ENCODE results near the gene NWD2.
A peak's percentile ranks its signal among the peaks of the same experiment; 100 is the strongest.

NWD2 gene

GRCh38 chr4:37305984-37306383 lies 61.4 kb downstream of the NWD2 start:
- DNase-seq: no peak

GRCh38 chr4:37317104-37317643 lies 72.6 kb downstream of the NWD2 start:
- no peak for DNase-seq

GRCh38 chr4:37320513-37321235 lies 76.1 kb downstream of the NWD2 start:
- DNase-seq: no peak

GRCh38 chr4:37322122-37322521 lies 77.6 kb downstream of the NWD2 start:
- DNase-seq: no peak

- no peak for DNase-seq
Observed at GRCh38 chr4:37324546-37324945, 80.0 kb downstream of the NWD2 start.

GRCh38 chr4:37326852-37327251 lies 82.3 kb downstream of the NWD2 start:
- DNase-seq: no peak

GRCh38 chr4:37338972-37339371 lies 94.4 kb downstream of the NWD2 start:
- DNase-seq: no peak

- no peak for DNase-seq
Observed at GRCh38 chr4:37358748-37359147, 114.2 kb downstream of the NWD2 start.

- DNase-seq: no peak
Observed at GRCh38 chr4:37359261-37359660, 114.7 kb downstream of the NWD2 start.

GRCh38 chr4:37365888-37366287 lies 121.3 kb downstream of the NWD2 start:
- DNase-seq: no peak

GRCh38 chr4:37367901-37368300 lies 123.4 kb downstream of the NWD2 start:
- no peak for DNase-seq

- no peak for DNase-seq
Observed at GRCh38 chr4:37370052-37370451, 125.5 kb downstream of the NWD2 start.

- DNase-seq: no peak
Observed at GRCh38 chr4:37381040-37381668, 136.6 kb downstream of the NWD2 start.

GRCh38 chr4:37383579-37384229 lies 139.2 kb downstream of the NWD2 start:
- DNase-seq: peak in 1 of 2 experiments; percentile 6

- DNase-seq: no peak
Observed at GRCh38 chr4:37385424-37385823, 140.9 kb downstream of the NWD2 start.

- DNase-seq: no peak
Observed at GRCh38 chr4:37388681-37389365, 144.3 kb downstream of the NWD2 start.

- no peak for DNase-seq
Observed at GRCh38 chr4:37389366-37389765, 144.8 kb downstream of the NWD2 start.

- peak in 1 of 2 experiments; percentile 18 for DNase-seq
Observed at GRCh38 chr4:37389967-37390580, 145.5 kb downstream of the NWD2 start.

GRCh38 chr4:37392521-37393255 lies 148.1 kb downstream of the NWD2 start:
- no peak for DNase-seq

GRCh38 chr4:37393321-37393720 lies 148.8 kb downstream of the NWD2 start:
- no peak for DNase-seq

- no peak for DNase-seq
Observed at GRCh38 chr4:37393889-37394288, 149.3 kb downstream of the NWD2 start.

GRCh38 chr4:37397505-37397904 lies 153.0 kb downstream of the NWD2 start:
- no peak for DNase-seq

Data from activated CD4-positive, alpha-beta T cell treated with anti-CD3 and anti-CD28 coated beads, Interleukin-2, amount 50 U/mL, for 48 hours (primary cell).